Left cardiac atrium (tissue), 4 donors: ENCODE measurements around the gene SLX4IP. TPM values are rescaled to one million over a fixed set of nuclear protein-coding genes. Genes with fewer than 3 reads are reported as not detected.

Source experiments
- ATAC-seq, 2 donors: fragments of 200-7000 bp; cut with Tn5 transposase; one replicate each; pipeline ENCODE4 v1.9.1; 2020; ENCODE audit warnings: mild to moderate bottlenecking in 2 of 2, moderate library complexity in 2 of 2
- DNase-seq: peaks from one replicate; pipeline ENCODE4 v3.0.0-alpha.2; 2020
- intact Hi-C, 2 donors: fragments of 100-400 bp; cut with DNase I; formaldehyde crosslinking; loops; one replicate each; pipeline versions ENCODE4 v1.14.1 to v1.15.1; 2022 to 2023
- total RNA-seq, 2 donors: library from RNA; stranded (reverse); fragmentation: NEBNext Ultra II Directional; extraction: Animal tissue kit (Norgen Biotek cat#: 25700); gene quantifications; one replicate each; pipeline ENCODE4 v1.2.1, GENCODE V29; 2021
- donor health status: DM: no; HTN: yes; CAD: no.
- donor health status: DM: no; HTN: yes; CAD: no; lungs with severe emphysema.
- donor health status: DM: yes; HTN: yes; CAD: no.
- donor health status: Dilated cardiomyopathy.

Gene SLX4IP
- total RNA-seq, 2 donors from 2014 or later, result 1.7 to 3.1 TPM

DNA sequence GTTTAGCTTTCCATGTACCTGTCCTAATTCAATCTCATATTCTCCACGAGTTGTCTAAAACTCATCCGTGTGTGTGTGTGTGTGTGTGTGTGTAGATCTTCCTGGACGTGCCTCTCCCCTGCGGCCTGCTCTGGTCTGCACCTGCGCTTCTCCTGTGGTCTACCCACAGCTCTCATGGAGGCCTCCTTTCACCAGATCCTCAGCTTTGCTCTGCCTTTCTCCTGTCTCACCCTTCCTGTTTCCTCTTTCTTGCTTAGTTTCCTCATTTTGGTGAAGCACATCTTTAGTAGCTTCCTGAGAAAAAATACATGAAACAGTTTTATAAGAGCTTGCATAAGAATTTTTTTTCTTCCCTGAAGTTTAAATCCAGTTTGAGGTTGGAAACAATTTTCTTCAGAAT lies 18.1 kb downstream of the SLX4IP start:
- intact Hi-C loops, result no loop called here
- no peak for DNase-seq
- ATAC-seq, result peak; percentile 30 to 52

DNA sequence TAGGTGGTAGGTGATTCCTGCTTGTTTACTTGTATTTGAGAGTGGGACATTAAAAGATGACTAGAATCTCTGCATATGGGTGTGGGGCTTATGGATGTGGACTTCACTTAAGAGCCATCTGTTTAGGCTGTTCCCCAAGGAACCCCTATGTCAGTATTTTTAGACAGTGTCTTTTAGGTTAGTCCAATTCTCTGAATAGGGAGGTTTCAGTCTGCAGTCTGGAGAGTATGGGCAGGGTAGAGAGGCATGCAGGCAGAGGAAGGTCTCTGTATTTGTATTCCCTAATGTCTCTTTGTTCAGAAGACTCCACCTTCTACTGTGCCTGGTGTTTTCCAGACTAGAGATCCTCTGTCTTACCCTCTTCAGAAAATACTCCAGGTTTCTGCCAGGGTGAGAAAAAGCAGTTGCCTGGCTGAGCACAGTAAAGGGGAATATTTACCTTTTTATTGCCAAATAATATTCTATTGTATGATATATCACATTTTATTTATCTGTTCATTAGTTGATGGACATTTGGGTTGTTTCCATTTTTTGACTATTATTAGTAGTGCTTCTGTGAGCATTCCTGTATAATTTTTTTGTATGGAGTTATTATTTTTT lies 19.1 kb downstream of the SLX4IP start:
- DNase-seq (no peak), ATAC-seq (no peak)
- intact Hi-C loops, result no loop called here

DNA sequence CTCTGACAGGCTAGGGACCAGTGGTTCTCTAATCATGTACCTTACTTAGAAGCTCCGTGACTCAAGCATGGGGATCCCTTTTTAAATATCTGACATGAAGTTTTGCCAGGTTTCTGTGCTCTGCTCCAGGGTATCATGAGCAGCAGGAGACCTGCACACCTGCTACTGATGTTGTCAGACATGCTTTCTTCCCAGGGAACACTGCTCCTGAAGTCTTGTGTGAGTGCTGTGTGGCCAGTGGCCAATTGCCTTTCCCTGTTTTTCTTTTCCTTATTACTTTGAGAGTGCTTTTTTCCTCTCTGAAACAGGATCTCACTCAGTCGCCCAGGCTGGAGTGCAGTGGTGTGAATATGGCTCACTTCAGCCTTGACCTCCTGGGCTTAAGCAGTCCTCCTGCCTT lies 26.4 kb downstream of the SLX4IP start:
- intact Hi-C loops, result loop anchor here in 1 of 2 donors (10.0 kb wide), 1 partner anchor 213 kb away; the partner anchor contains the start of gene JAG1
- DNase-seq, result no peak
- ATAC-seq, result no peak

DNA sequence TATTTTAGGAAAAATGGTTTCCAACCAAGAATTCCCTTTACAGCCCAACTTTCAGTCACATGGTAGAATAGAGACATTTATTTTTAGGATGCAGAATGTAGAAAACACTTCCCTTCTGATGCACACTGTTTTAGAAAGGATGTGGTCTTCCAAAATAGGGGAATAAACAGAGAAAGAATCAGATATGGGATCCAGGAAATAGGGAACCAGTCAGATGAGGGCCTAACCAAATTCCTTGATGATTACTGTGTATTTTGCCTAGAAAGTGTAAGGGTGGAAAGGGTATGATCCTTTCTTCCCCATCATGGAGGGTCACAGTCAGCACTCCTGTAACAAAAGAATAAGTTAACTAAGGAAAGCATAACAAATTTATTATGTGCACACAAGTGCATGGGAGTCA lies 27.4 kb downstream of the SLX4IP start:
- ATAC-seq (no peak), DNase-seq (no peak)
- intact Hi-C loops, result loop anchor here in 1 of 2 donors (10.0 kb wide), 1 partner anchor 212 kb away; the partner anchor contains the start of gene JAG1

DNA sequence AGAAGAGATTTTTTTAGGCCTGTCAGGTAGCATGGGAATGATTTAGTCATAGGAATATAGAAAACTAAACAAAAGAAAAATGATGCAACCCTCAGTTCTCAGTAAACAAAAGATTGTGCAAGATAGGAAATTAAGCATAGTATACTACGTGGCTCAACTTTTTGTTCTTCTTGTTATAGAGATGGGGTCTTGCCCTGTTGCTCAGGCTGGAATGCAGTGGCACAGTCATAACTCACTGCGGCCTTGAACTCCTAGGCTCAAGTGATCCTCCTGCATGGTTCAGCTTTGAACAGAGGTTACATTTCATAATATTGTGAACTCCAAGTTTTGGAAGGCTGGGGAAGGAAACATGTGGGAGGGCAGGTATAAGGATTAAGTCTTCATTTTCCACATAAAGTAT lies 28.5 kb downstream of the SLX4IP start:
- no peak for DNase-seq
- intact Hi-C loops, result loop anchor here in 1 of 2 donors (10.0 kb wide), 1 partner anchor 211 kb away; the partner anchor contains the start of gene JAG1
- ATAC-seq, result no peak

DNA sequence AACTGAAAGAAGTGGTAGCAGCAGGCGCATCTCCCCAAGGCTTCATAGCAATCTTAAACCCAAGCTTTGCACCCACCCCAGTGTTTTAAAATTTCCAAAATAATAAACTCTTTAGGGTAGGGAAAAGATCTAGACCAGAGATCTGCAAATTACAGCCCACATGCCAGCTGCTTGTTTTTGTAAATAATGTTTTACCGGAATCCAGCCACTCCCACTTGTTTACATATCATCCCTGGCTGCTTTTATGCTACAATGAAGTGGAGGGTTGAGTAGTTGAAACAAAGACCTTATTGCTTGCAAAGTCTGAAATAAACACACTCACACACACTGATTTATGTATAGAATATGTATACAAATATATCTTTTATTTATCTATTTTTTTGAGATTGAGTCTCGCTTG lies 30.0 kb downstream of the SLX4IP start:
- no peak for DNase-seq
- no peak for ATAC-seq
- intact Hi-C loops, result loop anchor here in 1 of 2 donors (10.0 kb wide), 1 partner anchor 210 kb away; the partner anchor contains the start of gene JAG1

DNA sequence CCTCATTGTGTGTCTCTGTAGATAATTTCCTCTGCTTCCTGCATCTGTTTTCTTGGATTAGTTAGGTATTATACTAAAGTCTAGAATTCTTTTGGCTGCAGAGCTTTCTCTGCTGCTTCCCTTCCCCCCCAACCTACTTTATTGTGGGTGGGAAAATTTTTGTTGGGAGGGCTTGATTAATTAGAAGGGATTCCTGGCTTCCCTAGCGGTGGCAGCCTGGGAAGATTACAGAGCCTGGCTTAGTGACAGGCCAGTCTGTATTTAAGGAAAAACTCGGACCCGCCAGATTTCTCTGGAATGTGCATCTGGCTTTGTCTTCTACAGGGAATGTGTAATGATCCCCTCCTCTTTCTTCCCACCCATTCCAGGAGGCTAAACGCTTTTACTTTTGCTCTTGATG lies 31.2 kb downstream of the SLX4IP start:
- no peak for DNase-seq
- ATAC-seq, result peak; percentile 38 to 43
- intact Hi-C loops, result loop anchor here in 1 of 2 donors (10.0 kb wide), 1 partner anchor 208 kb away; the partner anchor contains the start of gene JAG1

DNA sequence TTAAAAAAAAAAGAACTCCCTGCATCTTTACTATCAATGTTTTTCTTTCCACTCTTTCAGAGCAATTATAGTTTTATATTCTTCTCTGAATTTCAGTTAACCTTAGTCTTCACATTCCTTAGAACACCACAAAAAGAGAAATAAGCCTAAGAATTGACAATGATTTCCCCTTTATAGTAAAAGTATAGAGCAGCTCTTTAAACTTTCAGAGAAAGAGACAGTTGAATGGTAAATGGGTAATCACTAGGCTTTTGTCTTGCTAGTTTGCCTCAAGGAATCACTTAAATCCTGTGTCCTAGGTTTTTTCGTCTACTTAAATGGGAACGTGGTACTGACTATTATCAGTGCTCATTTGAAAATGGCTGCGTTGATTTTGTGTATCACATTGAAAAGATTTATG lies 31.8 kb downstream of the SLX4IP start:
- ATAC-seq, result no peak
- no peak for DNase-seq
- intact Hi-C loops, result loop anchor here in 1 of 2 donors (10.0 kb wide), 1 partner anchor 208 kb away; the partner anchor contains the start of gene JAG1

DNA sequence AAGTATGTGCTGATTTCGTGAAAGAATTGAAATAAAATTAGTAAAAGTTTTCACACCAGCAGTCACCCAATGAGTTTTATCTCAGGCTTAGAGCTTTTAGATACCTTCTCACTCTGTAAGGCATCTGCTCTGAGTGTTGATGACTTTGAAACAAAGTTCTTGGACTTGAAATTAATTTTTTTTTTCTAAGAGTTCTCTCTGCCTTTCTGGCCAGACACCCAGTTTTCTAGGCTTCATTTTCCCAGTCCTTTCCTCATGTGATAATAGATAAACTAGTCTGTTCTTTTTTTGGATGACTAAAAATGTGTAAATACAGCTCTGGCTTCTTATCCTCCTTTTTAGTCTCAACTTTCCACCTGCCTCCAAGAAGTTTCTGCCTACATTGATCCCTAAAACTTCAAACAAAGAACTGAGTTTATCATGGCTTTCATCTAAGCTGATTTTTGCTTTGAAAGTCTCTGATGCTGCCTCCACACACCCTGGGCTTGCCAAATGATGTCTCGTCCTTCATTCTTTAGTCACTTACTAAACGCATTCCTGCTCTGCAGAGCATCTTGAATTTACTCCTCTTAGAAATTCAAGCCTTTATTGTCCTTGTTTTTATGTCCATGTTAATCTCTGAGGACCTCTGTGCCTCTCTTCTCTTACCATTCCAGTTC lies 32.7 kb downstream of the SLX4IP start:
- intact Hi-C loops, result loop anchor here in 1 of 2 donors (10.0 kb wide), 1 partner anchor 207 kb away; the partner anchor contains the start of gene JAG1
- no peak for DNase-seq
- ATAC-seq, result peak in 1 of 2 donors; percentile 21

DNA sequence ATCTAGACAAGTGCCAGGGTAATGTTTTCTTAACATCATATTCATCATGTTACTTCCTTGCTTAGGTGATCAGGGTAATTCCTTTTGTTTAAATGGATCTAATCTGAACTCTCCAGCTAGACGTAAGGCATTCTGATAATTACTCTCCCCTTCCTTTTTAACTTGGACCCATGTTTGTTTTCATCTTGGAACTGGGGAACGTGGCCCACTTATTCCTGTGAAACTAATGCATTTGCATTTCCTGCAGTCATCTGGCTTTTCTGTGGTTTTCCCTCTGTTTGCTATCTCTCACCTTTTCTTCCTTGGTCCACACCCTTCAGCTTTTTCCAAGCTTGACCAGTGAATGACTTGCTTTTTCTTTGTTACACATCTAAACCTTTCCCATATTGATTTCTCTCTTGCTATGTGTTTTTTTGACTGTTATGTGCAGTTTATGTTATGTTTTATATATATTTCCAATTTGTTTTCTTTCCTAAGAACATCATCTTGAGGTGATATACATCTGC lies 33.3 kb downstream of the SLX4IP start:
- ATAC-seq, result no peak
- DNase-seq, result no peak

DNA sequence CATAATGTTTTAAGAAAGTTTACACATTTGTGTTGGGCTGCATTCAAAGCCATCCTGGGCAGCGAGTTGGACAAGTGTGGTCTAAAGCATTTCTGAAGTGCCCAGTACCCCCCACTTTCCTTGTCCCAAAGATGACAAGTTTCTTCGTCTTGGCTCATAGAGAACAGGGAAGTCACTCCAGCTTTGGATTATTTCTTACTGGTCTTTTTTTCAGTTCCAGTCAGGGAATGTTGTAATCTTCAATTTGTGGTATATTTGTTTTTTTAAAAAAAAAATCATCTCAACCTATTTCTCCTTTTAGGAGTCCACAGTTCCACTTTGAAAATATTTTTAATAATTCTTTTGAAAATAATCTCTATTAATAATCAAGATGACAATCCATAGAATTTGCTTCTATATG lies 34.0 kb downstream of the SLX4IP start:
- DNase-seq, result no peak
- intact Hi-C loops, result loop anchor here in 1 of 2 donors (10.0 kb wide), 1 partner anchor 206 kb away; the partner anchor contains the start of gene JAG1
- no peak for ATAC-seq

More for the DNA sequence above, 33.3 kb downstream of the SLX4IP start:
- intact Hi-C loops, result loop anchor here in 1 of 2 donors (10.0 kb wide), 1 partner anchor 206 kb away; the partner anchor contains the start of gene JAG1

DNA sequence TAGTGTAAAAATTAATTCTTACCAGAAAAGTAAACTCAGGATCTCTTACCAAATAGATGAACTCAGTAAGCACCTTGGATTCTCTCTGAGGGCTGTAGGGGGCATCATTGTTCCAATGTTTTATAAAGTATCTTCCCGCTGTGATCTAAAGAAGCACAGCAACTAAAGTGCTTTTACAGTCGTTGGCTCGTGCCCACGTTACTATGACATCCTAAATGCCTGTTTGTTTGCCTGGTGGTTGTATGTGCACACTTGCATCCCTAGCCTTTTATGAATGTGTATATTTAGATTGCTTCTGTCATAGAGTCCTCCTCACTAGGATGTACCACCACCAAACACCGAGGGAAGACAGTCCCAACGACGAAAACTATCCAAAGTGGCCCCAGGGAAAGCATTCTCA lies 34.5 kb downstream of the SLX4IP start:
- intact Hi-C loops, result loop anchor here in 1 of 2 donors (10.0 kb wide), 1 partner anchor 205 kb away; the partner anchor contains the start of gene JAG1
- peak; percentile 62 to 80 for ATAC-seq
- DNase-seq, result peak; percentile 28

DNA sequence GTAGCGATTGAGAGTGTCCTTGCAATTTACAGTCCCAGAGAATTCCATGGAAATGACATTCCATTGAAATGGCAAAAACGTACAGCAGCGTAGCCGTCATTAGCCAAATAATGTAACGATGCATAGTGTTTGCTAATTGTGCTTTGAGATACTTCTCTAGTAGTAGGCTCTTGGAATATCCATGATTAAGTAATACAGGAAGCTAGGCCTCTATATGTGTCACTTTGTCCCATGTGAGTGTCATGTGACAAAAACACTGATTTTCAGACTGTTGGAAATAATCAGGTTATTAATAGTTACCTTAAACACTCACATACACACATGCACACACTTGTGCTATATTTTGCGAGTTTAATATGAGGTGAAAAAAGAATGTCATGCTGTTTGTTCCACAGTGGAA lies 35.2 kb downstream of the SLX4IP start:
- ATAC-seq (no peak), DNase-seq (no peak)
- intact Hi-C loops, result loop anchor here in 1 of 2 donors (5.0 to 10.0 kb wide), 3 partner anchors 65 to 1072 kb away; no protein-coding TSS in a partner anchor

DNA sequence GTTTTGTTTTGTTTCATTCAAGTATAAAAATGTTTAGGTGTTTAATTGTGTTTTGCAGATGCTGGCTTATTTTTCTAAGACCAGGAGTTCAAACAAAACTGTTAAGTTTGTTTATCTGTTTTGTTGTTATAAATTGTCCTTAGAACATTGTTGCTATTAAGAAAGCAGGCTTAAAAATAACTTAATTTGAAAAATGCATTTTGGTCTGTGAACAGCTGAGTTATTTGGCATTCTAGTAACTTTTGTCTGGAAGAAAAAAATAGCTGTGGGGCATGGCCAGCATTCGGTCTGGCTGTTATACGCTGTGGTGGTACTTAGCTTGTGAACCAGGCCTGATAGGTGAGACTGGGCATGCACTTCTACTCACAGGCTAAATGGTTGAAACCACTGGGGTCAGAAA lies 37.8 kb downstream of the SLX4IP start:
- DNase-seq (no peak), ATAC-seq (no peak)
- intact Hi-C loops, result loop anchor here in 1 of 2 donors (5.0 to 10.0 kb wide), 3 partner anchors 62 to 1069 kb away; no protein-coding TSS in a partner anchor

DNA sequence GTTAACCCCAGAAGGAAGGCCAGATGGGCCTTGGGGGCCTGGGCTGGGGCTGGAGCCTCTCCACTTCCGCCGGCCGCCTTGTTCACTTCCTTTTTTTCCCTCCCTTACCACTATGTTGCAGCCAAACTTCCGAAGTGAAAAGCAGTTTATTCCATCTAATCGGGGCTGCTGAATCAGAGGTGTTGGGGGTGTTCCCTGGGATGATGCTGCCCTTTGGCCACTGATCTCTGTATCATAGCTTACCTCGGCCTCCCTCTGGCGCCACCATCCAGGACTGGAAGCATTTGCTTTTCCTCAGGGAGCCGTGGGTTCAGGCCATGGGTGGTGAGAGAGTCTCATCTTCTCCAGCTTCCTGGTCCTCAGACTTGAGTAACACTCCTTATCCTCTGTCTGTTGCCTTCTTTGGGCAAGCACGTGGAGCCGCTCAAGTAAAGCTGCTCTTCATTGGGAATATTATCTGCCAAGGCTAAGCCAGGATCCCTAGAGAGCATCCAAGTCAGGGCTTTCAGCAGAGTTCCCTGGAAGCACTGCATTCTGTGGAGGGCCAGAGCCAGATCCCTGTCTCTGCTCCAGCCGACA lies 39.6 kb downstream of the SLX4IP start:
- DNase-seq (peak; percentile 40), ATAC-seq (peak; percentile 68 to 89)
- intact Hi-C loops, result loop anchor here in 1 of 2 donors (5.0 to 10.0 kb wide), 3 partner anchors 60 to 1068 kb away; no protein-coding TSS in a partner anchor

DNA sequence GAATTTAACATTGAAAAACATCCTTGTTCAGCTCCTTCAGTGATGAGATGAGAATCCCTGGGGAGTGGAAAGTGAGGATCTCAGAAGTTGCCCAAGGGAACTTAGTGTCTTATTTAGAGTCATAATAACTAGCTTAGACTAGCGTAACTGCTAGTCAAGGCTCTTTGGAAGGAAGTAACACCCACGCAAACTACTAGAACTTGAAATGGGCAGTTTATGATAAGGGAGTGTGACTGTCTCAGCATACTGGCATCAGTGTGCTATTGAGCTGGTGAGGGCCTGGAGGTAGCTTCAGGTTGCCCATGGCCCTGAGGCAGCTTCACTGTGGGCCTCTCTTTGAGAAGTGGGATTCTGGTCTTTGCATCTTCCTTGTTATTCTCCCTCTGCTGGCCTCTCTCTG lies 40.1 kb downstream of the SLX4IP start:
- peak; percentile 13 to 42 for ATAC-seq
- DNase-seq, result no peak
- intact Hi-C loops, result loop anchor here in 1 of 2 donors (10.0 kb wide), 2 partner anchors 60 to 800 kb away; no protein-coding TSS in a partner anchor

DNA sequence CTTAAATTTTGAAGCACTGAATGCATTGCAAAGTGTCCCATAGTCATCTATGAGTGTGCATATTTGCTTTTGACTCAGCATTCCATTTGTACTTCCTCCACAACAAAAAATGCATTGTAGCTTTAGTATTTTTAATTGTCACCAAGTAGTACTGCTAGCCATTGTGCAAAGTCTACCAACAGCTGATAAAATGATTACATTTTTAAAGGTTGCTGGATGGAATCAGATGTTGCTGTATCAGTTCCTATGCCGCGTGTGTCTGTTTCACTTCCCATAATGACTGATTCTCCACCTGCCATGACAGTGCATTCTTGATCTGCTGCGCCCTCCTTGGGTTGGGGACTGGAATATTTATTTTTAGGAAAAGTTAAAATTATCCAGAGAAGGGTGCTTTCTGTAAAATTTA lies 41.2 kb downstream of the SLX4IP start:
- intact Hi-C loops, result loop anchor here in 1 of 2 donors (10.0 kb wide), 2 partner anchors 58 to 798 kb away; no protein-coding TSS in a partner anchor
- ATAC-seq, result peak in 1 of 2 donors; percentile 47
- no peak for DNase-seq

DNA sequence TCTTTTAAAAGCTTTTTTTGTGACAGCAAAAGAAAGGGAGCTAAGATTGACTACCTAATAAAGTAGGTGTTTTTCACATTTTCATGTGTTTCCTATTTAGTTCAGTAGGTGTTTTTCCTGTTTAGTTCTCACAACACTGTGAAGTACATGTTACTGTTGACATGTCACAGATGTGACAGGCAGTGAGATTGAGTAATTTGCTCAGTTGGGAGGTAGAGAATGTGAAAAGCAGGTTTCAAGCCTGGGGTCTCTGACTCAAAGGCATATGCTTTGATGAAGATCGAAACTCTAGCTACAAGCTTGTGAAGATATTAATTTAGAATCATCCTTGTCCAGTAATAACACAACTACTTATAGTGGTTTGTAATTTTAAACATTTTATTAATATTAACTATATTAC lies 43.1 kb downstream of the SLX4IP start:
- ATAC-seq (no peak), DNase-seq (no peak)
- intact Hi-C loops, result loop anchor here in 1 of 2 donors (10.0 kb wide), 2 partner anchors 57 to 797 kb away; no protein-coding TSS in a partner anchor

DNA sequence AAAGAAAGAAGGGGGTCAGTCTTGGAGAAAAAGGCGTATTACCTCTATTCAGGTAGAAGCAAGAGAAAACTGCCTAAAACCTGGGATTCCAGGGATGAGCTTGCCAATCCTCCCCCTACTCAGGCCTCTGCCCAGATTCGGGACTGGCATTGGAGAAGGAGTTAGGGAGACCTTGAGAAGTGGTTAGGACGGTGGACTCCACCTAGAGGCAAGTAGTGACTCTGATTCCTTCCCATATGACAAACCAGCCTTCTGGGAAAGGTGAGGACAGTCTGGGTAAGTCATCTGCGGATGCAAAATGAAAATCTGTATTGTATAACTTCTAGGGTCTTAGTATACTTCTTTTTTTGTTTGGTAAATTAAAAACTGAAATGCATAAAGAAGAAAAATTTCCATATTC lies 43.8 kb downstream of the SLX4IP start:
- intact Hi-C loops, result loop anchor here in 1 of 2 donors (10.0 kb wide), 2 partner anchors 56 to 796 kb away; no protein-coding TSS in a partner anchor
- DNase-seq, result no peak
- ATAC-seq, result no peak
